Activated CD8-positive, alpha-beta memory T cell treated with anti-CD3 and anti-CD28 coated beads, Interleukin-2, amount 50 U/mL, for 1 hour (primary cell): ENCODE measurements around the gene OR52I1.

Experiments used
- DNase-seq: peaks from one replicate; pipeline ENCODE4 v3.0.0-alpha.2; 2020; ENCODE audit errors: extremely low read depth

Gene OR52I1, protein sequence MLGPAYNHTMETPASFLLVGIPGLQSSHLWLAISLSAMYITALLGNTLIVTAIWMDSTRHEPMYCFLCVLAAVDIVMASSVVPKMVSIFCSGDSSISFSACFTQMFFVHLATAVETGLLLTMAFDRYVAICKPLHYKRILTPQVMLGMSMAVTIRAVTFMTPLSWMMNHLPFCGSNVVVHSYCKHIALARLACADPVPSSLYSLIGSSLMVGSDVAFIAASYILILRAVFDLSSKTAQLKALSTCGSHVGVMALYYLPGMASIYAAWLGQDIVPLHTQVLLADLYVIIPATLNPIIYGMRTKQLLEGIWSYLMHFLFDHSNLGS

GRCh38 chr11:4593739-4594138 is at the start of gene OR52I1:
TSS of gene OR52I1 (plus strand) at chr11:4594039. CDS start at chr11:4594039, 0 bp downstream.
- no peak for DNase-seq

- no peak for DNase-seq
Measured at GRCh38 chr11:4544891-4545290, 48.9 kb upstream of the OR52I1 start, which contains the start of gene OR52M1. TSS of gene OR52M1 (plus strand) at chr11:4545191. CDS start at chr11:4545191, 0 bp downstream.

GRCh38 chr11:4546878-4547277 is 47.0 kb upstream of the OR52I1 start:
- DNase-seq = no peak

- DNase-seq = no peak
Measured at GRCh38 chr11:4547416-4547815, 46.4 kb upstream of the OR52I1 start.

DNA sequence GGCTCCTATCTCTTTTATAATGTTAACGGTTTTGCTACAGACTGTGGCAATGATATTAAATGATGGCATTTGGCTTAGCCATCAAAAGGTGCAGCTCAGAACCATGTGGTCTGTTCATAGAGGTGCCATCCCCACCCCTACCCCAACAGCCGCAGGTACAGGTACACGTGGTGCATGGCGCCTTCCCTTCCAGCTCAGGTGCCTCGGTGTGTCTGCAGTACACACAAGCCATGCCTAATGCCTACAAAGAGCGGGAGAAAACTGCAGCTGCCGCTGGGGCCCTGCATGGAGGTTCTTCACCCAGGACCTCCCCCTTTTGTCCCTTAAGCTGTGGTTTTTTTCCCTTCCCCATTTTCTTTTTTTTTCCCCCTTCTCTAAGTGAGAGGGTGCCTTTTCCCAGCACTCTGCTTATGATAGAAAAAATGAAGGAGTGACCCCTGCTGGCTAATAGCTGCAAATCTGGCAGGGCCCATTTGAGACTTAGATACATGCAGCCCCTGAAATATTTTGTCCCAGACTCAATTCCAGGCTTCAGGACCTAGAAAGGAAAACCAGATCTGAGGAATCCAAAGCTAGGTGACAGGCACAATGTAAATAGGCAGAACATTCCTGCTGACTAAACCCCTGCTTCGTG is 42.4 kb upstream of the OR52I1 start:
- DNase-seq = no peak

DNA sequence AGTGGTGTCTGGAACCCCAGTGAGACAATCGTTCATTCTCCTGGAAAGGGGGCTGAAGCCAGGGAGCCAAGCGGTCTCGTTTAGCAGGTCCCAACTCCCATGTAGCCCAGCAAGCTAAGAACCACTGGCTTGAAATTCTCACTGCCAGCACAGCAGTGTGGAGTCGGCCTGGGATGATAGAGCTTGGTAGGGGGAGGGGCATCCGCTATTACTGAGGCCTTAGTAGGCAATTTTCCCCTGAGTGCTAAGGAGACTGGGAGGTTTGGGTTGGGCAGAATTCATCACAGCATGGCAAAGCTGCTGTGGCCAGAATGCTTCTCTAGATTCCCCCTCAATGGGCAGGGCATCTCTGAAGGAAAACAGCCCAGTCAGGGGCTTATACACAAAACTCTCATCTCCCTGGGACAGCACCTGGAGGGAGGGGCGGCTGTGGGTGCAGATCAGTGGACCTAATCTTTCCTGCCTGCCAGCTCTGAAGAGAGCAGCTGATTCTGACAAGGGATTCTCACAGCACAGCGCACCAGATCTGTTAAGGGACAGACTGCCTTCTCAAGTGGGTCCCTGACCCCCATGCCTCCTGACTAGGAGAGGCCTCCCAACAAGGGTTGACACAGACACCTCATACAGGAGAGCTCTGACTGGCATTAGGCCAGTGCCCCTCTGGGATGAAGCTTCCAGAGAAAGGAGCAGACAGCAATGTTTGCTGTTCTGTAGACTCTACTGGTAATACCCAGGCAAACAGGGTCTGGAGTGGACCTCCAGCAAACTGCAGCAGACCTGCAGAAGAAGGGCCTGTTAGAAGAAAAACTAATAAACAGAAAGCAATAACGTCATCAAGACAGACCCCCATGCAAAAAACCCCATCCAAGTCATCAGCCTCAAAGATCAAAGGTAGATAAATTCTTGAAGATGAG is 34.1 kb upstream of the OR52I1 start:
- DNase-seq = no peak

DNA sequence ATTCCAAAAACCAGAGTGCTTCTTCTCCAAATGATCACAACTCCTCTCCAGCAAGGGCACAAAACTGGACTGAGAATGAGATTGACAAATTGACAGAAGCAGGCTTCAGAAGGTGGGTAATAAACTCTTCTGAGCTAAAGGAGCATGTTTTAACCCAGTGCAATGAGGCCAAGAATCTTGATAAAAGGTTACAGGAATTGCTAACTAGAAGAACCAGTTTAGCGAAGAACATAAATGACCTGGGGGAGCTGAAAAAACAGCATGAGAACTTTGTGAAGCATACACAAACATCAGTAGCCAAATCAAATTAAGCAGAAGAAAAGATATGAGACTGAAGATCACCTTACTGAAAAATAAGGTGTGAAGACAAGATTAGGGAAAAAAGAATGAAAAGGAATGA is 33.4 kb upstream of the OR52I1 start:
- DNase-seq = no peak

DNA sequence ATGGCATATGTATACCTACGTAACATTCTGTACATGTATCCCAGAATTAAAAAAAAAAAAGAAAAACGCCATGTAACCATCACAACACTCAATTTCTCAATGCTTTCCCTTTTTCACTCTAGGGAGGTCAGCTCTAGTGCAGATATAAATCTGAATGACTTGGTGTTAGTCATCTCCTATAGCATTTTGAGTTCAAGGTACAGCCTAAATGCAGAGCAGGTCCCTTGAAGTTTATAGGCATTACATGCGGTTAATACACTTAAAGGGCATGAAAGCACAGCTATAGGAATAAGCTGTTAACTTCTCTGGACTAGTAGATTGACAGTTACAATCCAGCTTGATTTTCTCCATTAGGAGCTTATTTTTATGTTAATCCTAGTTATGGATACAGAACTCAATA is 28.5 kb upstream of the OR52I1 start:
- DNase-seq = no peak

GRCh38 chr11:4569075-4569474 is 24.8 kb upstream of the OR52I1 start:
- no peak for DNase-seq

DNA sequence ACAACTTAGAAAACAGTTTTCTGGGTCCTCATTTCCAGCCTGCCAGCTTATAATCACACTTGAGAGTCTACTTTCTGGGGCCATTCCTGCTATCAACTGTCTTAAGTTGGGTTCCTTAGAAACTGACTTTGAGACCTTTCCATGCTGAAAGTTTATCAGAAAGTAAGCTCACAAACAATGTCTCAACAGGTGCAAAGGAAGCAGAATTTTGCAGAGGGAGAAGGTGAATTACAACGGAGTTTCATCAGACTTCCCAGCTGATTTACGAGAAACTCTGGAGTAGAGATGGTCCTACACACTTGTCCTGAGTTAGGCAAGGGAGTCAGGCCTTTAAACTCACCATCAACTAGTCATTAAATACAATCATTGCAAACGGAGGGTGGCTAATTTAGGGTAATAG is 17.0 kb upstream of the OR52I1 start:
- no peak for DNase-seq

- DNase-seq = no peak
Measured at GRCh38 chr11:4577761-4578160, 16.1 kb upstream of the OR52I1 start.

GRCh38 chr11:4578624-4579023 is 15.2 kb upstream of the OR52I1 start:
- no peak for DNase-seq

GRCh38 chr11:4580124-4580523 is 13.7 kb upstream of the OR52I1 start:
- DNase-seq = no peak

DNA sequence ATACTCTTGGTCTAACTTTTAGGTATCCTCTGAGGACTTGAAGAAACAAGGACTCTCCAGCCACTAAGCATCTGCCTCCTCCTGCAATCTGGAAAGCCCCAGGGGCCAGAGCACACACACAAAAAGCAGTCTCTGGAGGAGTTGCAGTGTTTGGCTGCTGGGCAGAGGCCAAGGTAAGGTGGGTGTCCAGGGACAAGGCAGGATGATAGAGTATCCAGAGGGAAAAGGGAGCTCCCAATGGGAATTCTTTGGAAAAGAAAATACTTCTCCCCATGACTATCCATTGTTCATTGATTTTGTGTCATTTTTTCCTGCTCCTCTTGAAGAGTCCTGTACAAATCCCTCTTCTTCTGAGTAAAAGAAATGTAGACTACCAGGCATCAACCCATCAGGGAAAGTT is 12.4 kb upstream of the OR52I1 start, which contains the start of gene OR52I2:
TSS of gene OR52I2 (plus strand) at position 301 of the 400 bp plus-strand sequence.
- DNase-seq = no peak

DNA sequence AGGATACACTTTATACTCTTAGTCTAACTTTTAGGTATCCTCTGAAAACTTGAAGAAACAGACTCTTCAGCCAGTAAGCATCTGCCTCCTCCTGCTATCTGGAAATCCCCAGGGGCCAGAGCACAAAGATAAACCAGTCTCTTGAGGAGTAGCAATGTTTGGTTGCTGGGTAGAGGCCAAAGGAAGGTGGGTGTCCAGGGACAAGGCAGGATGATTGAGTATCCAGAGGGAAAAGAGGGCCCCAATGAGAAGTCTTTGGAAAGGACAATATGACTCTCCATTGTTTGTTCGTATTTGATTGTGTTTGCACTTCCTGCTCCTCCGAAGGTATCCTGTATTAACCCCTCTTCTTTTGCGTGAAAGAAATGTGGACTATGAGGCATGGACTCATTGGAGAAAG is 4.8 kb upstream of the OR52I1 start:
- DNase-seq = no peak

GRCh38 chr11:4605057-4605456 is 11.2 kb downstream of the OR52I1 start:
- no peak for DNase-seq

- DNase-seq = no peak
Measured at GRCh38 chr11:4606231-4607015, 12.6 kb downstream of the OR52I1 start.

DNA sequence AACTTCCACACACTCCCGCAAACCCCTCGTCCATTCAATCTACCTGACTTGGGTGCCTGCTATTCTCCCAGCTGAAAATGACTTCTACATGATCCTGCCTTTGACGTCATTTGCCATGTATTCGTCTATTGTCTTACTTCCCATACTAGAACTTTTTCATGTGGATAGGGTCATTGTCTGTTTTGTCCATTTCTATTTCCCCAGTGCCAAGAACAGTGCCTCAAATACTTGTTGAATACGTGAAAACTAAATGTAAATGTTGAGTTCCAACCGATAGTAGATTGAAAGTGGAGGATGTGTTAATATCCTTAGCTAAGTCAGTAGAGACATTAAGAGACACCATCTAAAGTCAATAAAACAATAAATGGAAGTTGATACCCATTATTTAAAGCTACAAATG is 13.3 kb downstream of the OR52I1 start:
- DNase-seq = no peak

GRCh38 chr11:4607781-4608666 is 14.2 kb downstream of the OR52I1 start, which contains the start of gene TRIM68:
TSS of gene TRIM68 (minus strand) at chr11:4608231. CDS start at chr11:4605504, 2,727 bp downstream.
- DNase-seq = peak; percentile 77

DNA sequence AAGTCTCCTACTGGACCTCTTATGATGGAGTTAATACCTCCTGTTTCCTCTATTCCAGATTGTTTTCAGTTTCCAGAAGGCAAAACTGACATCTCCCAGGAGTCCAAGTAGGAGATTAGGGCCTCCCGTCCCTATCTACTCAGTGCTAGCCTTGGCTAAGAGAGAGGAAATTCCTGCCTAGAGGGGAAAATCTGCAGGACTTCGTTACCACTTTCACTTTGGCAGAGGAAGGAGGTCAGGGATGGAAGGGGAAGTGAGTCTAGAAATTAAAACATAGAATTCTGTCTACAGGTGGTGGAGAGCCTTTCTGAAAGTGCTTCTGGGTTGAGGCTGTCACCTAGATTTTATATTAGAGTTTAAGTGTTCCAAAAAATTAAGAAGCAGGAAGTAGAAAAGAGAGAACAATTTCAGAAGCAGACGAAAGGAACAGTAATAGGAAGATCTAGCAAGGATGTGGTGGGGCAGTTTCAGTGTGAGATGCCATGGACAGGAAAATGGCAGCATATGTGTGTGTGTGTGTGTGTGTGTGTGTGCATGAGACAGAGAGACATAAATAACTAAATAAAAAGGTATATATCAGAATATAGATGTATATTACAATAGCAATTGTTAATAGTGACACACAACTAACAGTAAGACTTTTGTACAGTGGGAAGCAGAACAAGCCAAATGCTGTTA is 16.6 kb downstream of the OR52I1 start:
- no peak for DNase-seq
